HepG2 (cell line): Measurements from ENCODE around the gene BAIAP2L1. TPM values are rescaled to one million over a fixed set of nuclear protein-coding genes. Genes with fewer than 3 reads are reported as not detected.

Source experiments
- FOXK1 ChIP-seq: sonication (generic); formaldehyde crosslinking; IDR thresholded peaks from 2 replicates; pipeline ENCODE4 v1.4.0; 2020; ENCODE audit warnings: low read depth, missing genetic modification reagents, borderline replicate concordance
- GTF2F1 ChIP-seq: fragments of 150-350 bp; IDR thresholded peaks from 2 replicates; pipeline ENCODE4 v1.6.1; 2014; ENCODE audit warnings: low read length
- HOXA5 ChIP-seq: sonication (generic); formaldehyde crosslinking; IDR thresholded peaks from 2 replicates; pipeline ENCODE4 v1.4.0; 2020; ENCODE audit warnings: missing genetic modification reagents
- KAT7 ChIP-seq: IDR thresholded peaks from 2 replicates; pipeline ENCODE4 v1.6.1; 2018; ENCODE audit warnings: borderline replicate concordance, missing compliant biosample characterization
- SP5 ChIP-seq: IDR thresholded peaks from 2 replicates; pipeline ENCODE4 v1.6.1; 2016; ENCODE audit warnings: low read depth, borderline replicate concordance
- TMF1 ChIP-seq: sonication (generic); formaldehyde crosslinking; IDR thresholded peaks from 2 replicates; pipeline ENCODE4 v1.8.1; 2022; ENCODE audit warnings: low read depth, missing genetic modification reagents
- ZBTB7B ChIP-seq: sonication (generic); formaldehyde crosslinking; IDR thresholded peaks from 2 replicates; pipeline ENCODE4 v1.4.0; 2020; ENCODE audit warnings: missing genetic modification reagents
- ZEB1 ChIP-seq: IDR thresholded peaks from 2 replicates; pipeline ENCODE4 v1.6.1; 2012; ENCODE audit warnings: mild to moderate bottlenecking, low read depth, inconsistent platforms; ENCODE audit not compliant: insufficient replicate concordance
- ZNF33A ChIP-seq: sonication (generic); formaldehyde crosslinking; IDR thresholded peaks from 2 replicates; pipeline ENCODE4 v1.5.1; 2020; ENCODE audit warnings: missing genetic modification reagents, mild to moderate bottlenecking, moderate library complexity, borderline replicate concordance
- ZNF343 ChIP-seq: sonication (generic); formaldehyde crosslinking; IDR thresholded peaks from 2 replicates; pipeline ENCODE4 v1.4.0; 2020; ENCODE audit warnings: mild to moderate bottlenecking, missing genetic modification reagents
- ZNF451 ChIP-seq: sonication (generic); formaldehyde crosslinking; IDR thresholded peaks from 2 replicates; pipeline ENCODE4 v1.5.0; 2020; ENCODE audit warnings: mild to moderate bottlenecking, missing genetic modification reagents
- ZNF510 ChIP-seq: sonication (generic); formaldehyde crosslinking; IDR thresholded peaks from 2 replicates; pipeline ENCODE4 v1.4.0; 2020; ENCODE audit warnings: low read depth, mild to moderate bottlenecking, missing genetic modification reagents
- ZNF547 ChIP-seq: sonication (generic); formaldehyde crosslinking; IDR thresholded peaks from 2 replicates; pipeline ENCODE4 v1.5.1; 2020; ENCODE audit warnings: mild to moderate bottlenecking, missing genetic modification reagents
- ZNF619 ChIP-seq: sonication (generic); formaldehyde crosslinking; IDR thresholded peaks from 2 replicates; pipeline ENCODE4 v1.4.0; 2020; ENCODE audit warnings: mild to moderate bottlenecking, missing genetic modification reagents
- ZNF782 ChIP-seq: sonication (generic); formaldehyde crosslinking; IDR thresholded peaks from 2 replicates; pipeline ENCODE4 v1.4.0; 2020; ENCODE audit warnings: missing genetic modification reagents, mild to moderate bottlenecking, borderline replicate concordance
- ZNF790 ChIP-seq: sonication (generic); formaldehyde crosslinking; IDR thresholded peaks from 2 replicates; pipeline ENCODE4 v1.8.0; 2022; ENCODE audit warnings: missing genetic modification reagents, mild to moderate bottlenecking, borderline replicate concordance
- ZNF841 ChIP-seq: sonication (generic); formaldehyde crosslinking; IDR thresholded peaks from 2 replicates; pipeline ENCODE4 v1.8.1; 2023; ENCODE audit warnings: missing genetic modification reagents, borderline replicate concordance
- ZNF891 ChIP-seq: sonication (generic); formaldehyde crosslinking; IDR thresholded peaks from 2 replicates; pipeline ENCODE4 v1.5.0; 2020; ENCODE audit warnings: mild to moderate bottlenecking, missing genetic modification reagents
- polyA plus RNA-seq, 8 experiments: library from polyadenylated mRNA; depleted of rRNA in 3 of 8; stranded (reverse) in 7 of 8; unstranded in 1 of 8; fragments of >200 nt; fragmentation: Illumina TruSeq in 4 of 8; extraction: Trizol in 4 of 8; gene quantifications; 2 replicates each; pipeline versions ENCODE4 v1.2.1 to v1.2.3, GENCODE V29; 2011 to 2016; ENCODE audit warnings: low read depth in 4 of 8, missing spikeins in 1 of 8, mixed read lengths in 1 of 8; ENCODE audit not compliant: insufficient read depth in 1 of 8
- total RNA-seq, 5 experiments: library from RNA; depleted of rRNA; stranded (reverse); fragments of >200 nt; fragmentation: Illumina TruSeq; extraction: Trizol; gene quantifications; 2 replicates each; pipeline ENCODE4 v1.2.3, GENCODE V29; 2016; ENCODE audit warnings: low read depth in 1 of 5
- TF ChIP-seq, protein P1 (sequence below): IDR thresholded peaks from 2 replicates; pipeline ENCODE4 v1.6.1; 2016; ENCODE audit warnings: missing genetic modification reagents, missing compliant biosample characterization
- TF ChIP-seq, protein P2 (sequence below): sonication (generic); formaldehyde crosslinking; IDR thresholded peaks from 2 replicates; pipeline ENCODE4 v1.8.0; 2023; ENCODE audit warnings: mild to moderate bottlenecking, missing genetic modification reagents
- TF ChIP-seq, protein P3 (sequence below): sonication (generic); formaldehyde crosslinking; IDR thresholded peaks from one replicate; pipeline ENCODE4 v1.5.1; 2020; ENCODE audit warnings: mild to moderate bottlenecking, missing genetic modification reagents; ENCODE audit errors: not compliant biosample characterization

The BAIAP2L1 gene
- total and polyA plus RNA-seq, 2 of the 13 experiments (the other 11 are each of a cell fraction or from before 2014, with no cell fraction given) = 13.0 to 21.5 TPM

DNA sequence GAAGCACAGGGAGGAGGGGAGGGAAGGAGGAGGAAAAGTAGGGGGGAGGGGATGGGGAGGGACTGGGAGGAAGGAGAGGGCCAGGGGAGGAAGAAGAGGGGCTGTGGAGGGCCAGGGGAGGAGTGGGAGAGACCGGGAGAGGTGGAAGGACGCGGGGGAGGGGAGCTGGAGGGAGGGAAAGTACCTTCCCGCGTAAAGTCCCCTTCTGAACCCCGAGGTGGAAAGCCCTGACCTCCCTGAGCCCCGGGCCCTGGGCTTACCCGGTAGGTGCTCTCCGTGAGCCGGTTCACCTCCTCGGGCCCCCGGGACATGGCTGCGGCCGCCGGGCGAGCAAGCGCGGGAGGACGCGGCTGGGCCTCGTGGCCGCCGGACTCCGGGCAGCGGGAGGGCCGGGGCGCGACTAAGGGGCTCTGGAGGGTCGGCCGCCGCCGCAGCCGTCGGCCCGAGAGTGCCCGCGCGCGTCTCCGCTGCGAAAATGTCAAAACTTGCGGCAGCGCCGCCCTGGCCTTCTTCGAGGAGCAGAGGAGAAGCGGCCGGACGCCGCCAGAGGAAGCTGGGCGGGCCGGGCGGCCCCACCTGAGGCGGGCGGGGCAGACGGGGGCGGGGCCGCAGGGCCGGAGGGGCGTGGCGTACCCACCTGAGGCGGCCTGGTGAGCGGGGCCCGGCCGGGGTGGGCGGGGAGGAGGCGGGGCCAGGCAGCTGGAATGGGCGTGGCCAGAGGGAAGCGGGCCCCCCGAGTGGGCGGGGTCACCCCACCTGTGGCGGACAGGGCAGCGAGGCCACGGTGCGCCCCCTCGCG, at the start of gene BAIAP2L1 (continued):
- TF ChIP-seq, protein P1, sequence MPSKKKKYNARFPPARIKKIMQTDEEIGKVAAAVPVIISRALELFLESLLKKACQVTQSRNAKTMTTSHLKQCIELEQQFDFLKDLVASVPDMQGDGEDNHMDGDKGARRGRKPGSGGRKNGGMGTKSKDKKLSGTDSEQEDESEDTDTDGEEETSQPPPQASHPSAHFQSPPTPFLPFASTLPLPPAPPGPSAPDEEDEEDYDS (CRISPR knock-in tag) = peak; percentile 50; the same call in 1 of the 2 replicates
- TF ChIP-seq ZNF619 (CRISPR knock-in tag) = no peak
- peak; percentile 36; the same call in 1 of the 2 replicates for TF ChIP-seq ZNF790 (CRISPR knock-in tag)
- peak; percentile 81 for TF ChIP-seq SP5 (CRISPR knock-in tag)
- peak; percentile 40; the same call in 1 of the 2 replicates for TF ChIP-seq FOXK1 (CRISPR knock-in tag)
- peak; percentile 50; the same call in 1 of the 2 replicates for TF ChIP-seq ZNF451
- no peak for TF ChIP-seq GTF2F1
- peak; percentile 62; the same call in 1 of the 2 replicates for TF ChIP-seq ZNF891
- TF ChIP-seq HOXA5 = no peak
- TF ChIP-seq ZBTB7B (CRISPR knock-in tag) = peak; percentile 50; the same call in 1 of the 2 replicates
- TF ChIP-seq ZNF510 (CRISPR knock-in tag) = no peak
- no peak for TF ChIP-seq ZNF547 (CRISPR knock-in tag)
- TF ChIP-seq, protein P2, sequence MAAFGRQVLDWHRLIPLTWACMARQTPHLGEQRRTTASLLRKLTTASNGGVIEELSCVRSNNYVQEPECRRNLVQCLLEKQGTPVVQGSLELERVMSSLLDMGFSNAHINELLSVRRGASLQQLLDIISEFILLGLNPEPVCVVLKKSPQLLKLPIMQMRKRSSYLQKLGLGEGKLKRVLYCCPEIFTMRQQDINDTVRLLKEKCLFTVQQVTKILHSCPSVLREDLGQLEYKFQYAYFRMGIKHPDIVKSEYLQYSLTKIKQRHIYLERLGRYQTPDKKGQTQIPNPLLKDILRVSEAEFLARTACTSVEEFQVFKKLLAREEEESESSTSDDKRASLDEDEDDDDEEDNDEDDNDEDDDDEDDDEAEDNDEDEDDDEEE (CRISPR knock-in tag) = 0 out of 2 replicates have a peak, but pooled peaks have one; percentile 33
- peak; percentile 86 for TF ChIP-seq ZEB1
- TF ChIP-seq ZNF343 (CRISPR knock-in tag) = 0 out of 2 replicates have a peak, but pooled peaks have one; percentile 30
- no peak for TF ChIP-seq ZNF841 (CRISPR knock-in tag)
- TF ChIP-seq ZNF782 (CRISPR knock-in tag) = no peak
- 0 out of 2 replicates have a peak, but pooled peaks have one; percentile 30 for TF ChIP-seq KAT7 (CRISPR knock-in tag)
- TF ChIP-seq, protein P3, sequence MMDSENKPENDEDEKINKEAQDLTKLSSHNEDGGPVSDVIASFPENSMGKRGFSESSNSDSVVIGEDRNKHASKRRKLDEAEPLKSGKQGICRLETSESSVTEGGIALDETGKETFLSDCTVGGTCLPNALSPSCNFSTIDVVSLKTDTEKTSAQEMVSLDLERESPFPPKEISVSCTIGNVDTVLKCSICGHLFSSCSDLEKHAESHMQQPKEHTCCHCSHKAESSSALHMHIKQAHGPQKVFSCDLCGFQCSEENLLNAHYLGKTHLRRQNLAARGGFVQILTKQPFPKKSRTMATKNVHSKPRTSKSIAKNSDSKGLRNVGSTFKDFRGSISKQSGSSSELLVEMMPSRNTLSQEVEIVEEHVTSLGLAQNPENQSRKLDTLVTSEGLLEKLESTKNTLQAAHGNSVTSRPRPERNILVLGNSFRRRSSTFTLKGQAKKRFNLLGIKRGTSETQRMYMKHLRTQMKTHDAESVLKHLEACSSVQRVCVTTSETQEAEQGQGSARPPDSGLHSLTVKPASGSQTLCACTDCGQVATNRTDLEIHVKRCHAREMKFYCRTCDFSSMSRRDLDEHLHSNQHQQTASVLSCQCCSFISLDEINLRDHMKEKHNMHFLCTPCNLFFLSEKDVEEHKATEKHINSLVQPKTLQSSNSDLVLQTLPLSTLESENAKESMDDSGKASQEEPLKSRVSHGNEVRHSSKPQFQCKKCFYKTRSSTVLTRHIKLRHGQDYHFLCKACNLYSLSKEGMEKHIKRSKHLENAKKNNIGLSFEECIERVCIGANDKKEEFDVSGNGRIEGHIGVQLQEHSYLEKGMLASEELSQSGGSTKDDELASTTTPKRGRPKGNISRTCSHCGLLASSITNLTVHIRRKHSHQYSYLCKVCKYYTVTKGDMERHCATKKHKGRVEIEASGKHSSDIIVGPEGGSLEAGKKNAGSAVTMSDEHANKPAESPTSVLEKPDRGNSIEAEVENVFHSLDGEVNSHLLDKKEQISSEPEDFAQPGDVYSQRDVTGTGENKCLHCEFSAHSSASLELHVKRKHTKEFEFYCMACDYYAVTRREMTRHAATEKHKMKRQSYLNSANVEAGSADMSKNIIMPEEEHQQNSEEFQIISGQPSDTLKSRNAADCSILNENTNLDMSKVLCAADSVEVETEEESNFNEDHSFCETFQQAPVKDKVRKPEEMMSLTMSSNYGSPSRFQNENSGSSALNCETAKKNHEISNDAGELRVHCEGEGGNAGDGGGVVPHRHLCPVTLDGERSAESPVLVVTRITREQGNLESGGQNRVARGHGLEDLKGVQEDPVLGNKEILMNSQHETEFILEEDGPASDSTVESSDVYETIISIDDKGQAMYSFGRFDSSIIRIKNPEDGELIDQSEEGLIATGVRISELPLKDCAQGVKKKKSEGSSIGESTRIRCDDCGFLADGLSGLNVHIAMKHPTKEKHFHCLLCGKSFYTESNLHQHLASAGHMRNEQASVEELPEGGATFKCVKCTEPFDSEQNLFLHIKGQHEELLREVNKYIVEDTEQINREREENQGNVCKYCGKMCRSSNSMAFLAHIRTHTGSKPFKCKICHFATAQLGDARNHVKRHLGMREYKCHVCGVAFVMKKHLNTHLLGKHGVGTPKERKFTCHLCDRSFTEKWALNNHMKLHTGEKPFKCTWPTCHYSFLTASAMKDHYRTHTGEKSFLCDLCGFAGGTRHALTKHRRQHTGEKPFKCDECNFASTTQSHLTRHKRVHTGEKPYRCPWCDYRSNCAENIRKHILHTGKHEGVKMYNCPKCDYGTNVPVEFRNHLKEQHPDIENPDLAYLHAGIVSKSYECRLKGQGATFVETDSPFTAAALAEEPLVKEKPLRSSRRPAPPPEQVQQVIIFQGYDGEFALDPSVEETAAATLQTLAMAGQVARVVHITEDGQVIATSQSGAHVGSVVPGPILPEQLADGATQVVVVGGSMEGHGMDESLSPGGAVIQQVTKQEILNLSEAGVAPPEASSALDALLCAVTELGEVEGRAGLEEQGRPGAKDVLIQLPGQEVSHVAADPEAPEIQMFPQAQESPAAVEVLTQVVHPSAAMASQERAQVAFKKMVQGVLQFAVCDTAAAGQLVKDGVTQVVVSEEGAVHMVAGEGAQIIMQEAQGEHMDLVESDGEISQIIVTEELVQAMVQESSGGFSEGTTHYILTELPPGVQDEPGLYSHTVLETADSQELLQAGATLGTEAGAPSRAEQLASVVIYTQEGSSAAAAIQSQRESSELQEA (CRISPR knock-in tag) = no peak
- peak; percentile 82; the same call in 1 of the 2 replicates for TF ChIP-seq TMF1 (CRISPR knock-in tag)
- no peak for TF ChIP-seq ZNF33A (CRISPR knock-in tag)
